Medulla oblongata (tissue), 1 donor: ENCODE results near the gene NDUFV3.
"Not testable (repeated sequence)": the region's sequence is repeated elsewhere in the genome, so short reads cannot be mapped to it uniquely, and the experiment has no call there.

ENCODE experiments used
- DNase-seq: peaks from one replicate; pipeline ENCODE4 v3.0.0-alpha.2; 2015; ENCODE audit errors: extremely low spot score

NDUFV3 gene

GRCh38 chr21:42936360-42936759 lies 43.3 kb downstream of the NDUFV3 start:
- not testable (repeated sequence) for DNase-seq

DNA sequence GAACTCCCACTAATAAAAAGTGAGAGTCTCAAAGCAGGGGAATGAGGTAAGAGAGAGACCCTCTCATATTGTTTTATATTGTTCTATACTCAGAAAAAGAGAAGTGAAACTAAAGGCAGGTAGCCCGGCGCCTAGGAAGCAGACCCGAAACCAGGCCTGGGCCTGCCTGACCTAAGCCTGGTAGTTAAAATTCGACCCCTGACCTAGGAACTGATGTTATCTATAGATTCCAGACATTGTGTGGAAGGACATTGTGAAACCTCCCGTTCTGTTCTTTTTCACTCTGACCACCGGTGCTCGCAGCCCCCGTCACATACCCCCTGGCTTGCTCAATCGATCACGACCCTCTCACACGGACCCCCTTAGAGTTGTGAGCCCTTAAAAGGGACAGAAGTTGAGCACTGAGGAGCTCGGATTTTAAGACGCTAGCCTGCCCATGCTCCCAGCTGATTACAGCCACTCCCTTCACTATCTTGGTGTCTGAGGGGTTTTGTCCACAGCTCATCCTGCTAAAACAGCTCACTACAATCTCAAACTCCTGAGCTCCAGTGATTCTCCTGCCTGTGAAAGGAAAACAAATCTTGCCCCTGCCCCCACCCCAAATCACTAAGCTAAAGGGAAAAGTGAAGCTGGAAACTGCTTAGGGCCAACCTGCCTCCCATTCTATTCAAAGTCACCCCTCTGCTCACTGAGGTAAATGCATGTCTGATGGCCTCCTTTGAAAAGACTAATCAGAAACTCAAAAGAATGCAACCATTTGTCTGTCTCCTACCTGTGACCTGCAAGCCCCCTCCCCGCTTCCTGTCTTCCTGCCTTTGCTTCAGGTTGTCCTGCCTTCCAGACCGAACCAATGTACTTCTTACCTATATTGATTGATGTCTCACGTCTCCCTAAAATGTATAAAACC lies 44.2 kb downstream of the NDUFV3 start:
- not testable (repeated sequence) for DNase-seq

GRCh38 chr21:42937960-42938605 lies 45.0 kb downstream of the NDUFV3 start:
- no peak for DNase-seq

DNA sequence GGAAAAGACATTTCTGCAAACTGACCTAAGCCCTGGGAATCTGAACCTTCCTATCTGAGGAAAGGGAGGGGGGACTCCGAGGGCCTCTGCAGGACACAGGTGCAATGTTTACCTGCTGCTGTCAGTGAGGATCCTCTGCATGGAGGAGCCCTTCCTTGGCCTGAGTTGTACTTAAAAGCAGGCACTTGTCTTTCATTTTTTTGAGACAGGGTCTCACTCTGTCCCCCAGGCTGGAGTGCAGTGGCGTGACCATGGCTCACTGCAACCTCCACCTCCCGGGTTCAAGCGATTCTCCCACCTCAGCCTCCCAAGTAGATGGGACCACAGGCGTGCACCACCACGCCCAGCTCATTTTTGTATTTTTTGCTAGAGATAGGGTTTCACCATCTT lies 45.5 kb downstream of the NDUFV3 start:
- DNase-seq = not testable (repeated sequence)

DNA sequence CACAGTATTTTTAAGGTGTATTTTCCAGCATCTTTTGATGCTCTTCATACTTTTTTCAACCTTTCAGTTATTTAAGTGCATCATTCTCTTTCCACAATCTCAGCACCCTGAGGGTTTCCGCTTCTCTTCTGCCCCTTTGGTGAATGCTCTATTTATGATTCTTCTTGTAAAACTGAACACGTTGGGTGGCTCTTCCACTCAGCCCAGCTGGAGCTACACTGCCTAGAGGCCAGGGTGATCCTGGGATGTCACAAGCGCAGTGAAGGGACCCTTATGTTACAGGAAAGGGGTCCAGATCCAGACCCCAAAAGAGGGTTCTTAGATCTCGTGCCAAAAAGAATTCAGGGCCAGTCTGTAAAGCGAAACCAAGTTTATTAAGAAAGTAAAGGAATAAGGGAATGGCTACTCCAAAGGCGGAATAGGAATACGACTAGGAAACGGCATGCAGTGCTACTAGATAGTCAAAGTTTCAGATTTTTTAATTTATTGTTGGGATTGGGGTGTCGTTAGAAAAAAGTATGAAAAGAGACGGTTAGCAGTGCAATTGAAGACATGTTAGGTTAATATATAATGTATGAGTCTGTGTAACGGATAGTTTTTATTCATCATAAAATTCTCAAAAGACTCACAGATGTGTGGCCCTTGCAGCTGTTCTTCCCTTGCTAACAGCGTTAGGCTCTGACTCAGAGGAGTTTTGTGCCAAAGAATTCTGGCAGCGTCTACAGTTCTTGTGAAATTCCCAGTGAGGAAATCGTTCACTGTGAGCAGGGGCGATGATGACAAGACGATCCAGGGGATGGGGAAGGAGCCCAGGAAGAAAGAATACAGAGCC lies 46.7 kb downstream of the NDUFV3 start:
- DNase-seq = peak; percentile 91

GRCh38 chr21:42941696-42942085 lies 48.6 kb downstream of the NDUFV3 start:
- no peak for DNase-seq

DNA sequence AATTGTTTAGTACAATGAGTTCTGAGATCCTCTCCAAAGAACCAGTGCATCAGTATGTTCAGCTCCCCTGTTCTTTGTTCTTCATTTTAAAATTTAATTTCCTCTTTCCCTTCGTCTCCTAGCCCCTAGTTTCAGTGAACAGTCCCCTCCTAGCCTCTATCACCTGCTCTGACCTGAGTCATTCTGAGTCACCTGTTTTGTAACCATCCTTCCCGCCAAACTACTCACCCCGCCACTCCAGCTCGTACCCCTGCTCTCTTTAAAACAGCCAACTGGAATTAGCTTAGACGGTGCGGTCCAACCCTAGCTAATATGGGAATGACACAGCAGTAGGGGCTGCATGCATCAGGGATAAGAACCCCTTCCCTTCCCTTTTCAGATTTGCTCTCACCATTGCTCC lies 49.1 kb downstream of the NDUFV3 start:
- no peak for DNase-seq

DNA sequence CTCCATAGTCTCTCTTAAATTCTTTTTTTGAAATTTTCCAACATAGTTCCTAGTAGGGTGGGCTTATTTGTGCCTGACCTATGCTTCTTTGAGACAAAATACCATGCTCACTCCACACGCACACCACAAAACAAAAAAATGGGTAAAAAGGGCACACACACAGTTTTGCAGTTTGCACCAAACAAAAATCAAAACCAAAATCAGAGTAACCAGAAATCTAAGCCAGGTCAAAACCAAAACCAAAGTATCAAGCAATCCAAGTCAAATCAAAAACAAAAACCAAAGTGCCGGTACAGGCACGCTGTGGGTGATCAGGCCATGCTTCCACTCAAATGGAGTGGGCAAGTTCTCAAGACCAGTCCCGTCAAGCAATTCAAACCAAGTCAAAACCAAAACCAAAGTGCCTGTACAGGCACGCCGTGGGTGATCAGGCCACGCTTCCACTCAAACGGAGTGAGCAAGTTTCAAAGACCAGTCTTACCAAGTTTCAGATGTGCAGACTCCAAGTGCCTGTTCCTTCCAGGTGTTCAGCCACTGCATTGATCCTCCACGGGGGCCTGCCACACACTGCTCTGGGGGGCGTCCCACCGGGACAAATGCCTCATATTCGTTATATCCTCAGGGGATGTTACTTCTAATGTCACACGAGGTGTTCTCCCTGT lies 56.1 kb downstream of the NDUFV3 start:
- not testable (repeated sequence) for DNase-seq

GRCh38 chr21:42951193-42951592 lies 58.1 kb downstream of the NDUFV3 start:
- DNase-seq = not testable (repeated sequence)

DNA sequence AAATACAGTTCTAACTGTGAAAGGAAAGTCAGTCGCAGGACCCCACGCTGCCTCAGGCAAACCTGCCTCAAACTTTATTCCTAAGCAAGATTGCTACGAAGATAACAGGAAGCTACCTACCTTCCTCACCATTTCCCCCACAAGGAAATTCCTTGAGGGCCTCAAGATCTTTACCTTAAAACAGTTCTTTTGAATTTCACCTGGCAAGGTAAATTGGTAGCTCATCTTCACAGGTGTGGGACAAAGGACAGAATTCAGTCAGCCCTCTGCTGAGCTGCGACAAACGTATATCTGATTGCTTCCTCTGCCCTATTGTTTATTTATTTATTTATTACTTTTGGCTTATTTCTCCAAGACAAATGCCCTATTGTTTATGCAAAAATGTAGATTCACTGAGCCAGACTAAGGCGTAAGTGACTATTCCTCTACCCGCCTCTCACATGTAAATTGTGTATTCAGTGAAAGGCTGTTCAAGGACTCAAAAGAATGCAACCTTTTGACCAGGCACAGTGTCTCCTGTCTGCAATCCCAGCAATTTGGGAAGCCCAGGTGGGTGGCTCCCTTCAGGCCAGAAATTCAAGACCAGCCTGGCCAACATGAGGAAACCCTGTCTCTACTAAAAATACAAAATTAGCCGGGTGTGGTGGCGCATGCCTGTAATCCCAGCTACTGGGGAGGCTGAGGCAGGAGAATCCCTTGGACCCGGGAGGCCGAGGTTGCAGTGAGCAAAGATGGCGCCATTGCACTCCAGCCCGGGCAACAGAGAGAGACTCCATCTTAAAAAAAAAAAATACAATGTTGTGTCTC lies 63.9 kb downstream of the NDUFV3 start:
- DNase-seq = no peak

DNA sequence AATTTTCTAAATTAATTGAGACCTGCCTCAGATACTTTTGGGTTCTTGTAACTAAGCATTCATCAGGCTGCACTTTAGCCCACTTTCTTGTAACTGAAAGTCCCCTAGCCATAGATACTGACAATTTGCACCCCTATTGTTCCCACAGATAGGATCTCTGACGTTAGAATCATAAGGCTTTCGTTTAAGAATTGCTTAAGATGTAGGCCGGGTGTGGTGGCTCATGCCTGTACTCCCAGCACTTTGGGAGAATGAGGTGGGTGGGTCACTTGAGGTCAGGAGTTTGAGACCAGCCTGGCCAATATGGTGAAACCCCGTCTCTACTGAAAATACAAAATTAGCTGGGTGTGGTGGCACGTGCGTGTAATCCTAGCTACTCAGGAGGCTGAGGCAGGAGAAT lies 65.0 kb downstream of the NDUFV3 start:
- not testable (repeated sequence) for DNase-seq

- DNase-seq = no peak
Measured at GRCh38 chr21:42959728-42960127, 66.6 kb downstream of the NDUFV3 start.

GRCh38 chr21:42962380-42963007 lies 69.4 kb downstream of the NDUFV3 start:
- no peak for DNase-seq
